PC-3 (cell line): ENCODE results near the gene LRRN4. TPM values are rescaled to one million over a fixed set of nuclear protein-coding genes. Genes with fewer than 3 reads are reported as not detected.
A peak's percentile ranks its signal among the peaks of the same experiment; 100 is the strongest.

ENCODE experiments used
- ATAC-seq: fragments of 200-7000 bp; cut with Tn5 transposase; 2 replicates; pipeline ENCODE4 v1.9.1; 2020; ENCODE audit warnings: mild to moderate bottlenecking, moderate library complexity
- BruUV-seq: library from RNA; stranded (reverse); fragments of 400-500 nt; replicated peaks from 2 replicates; lab custom pipeline; 2021; lab: Mats Ljungman, UMichigan
- CTCF ChIA-PET: fragments of 300-600 bp; sonication (Branson Sonifier 250); formaldehyde crosslinking; loops from one replicate; lab custom pipeline; 2022; ENCODE audit warnings: antibody characterized with exemption; lab: Charles Lee
- POLR2A ChIA-PET: fragments of 300-600 bp; sonication (Branson Sonifier 250); formaldehyde crosslinking; loops from one replicate; lab custom pipeline; 2022; ENCODE audit warnings: antibody characterized with exemption; ENCODE audit not compliant: unreplicated experiment; lab: Charles Lee
- DNase-seq: peaks from one replicate; pipeline ENCODE4 v3.0.0-alpha.2; 2015
- H2AFZ ChIP-seq: fragments of 300-600 bp; sonication (generic); 2 replicates; pipeline ENCODE4 v1.6.0; 2016; ENCODE audit warnings: antibody characterized with exemption, low read length
- H3F3A ChIP-seq: fragments of 300-600 bp; sonication (generic); one replicate; pipeline ENCODE4 v1.6.0; 2017; ENCODE audit warnings: antibody characterized with exemption, low read length, control low read depth, mild to moderate bottlenecking; ENCODE audit not compliant: unreplicated experiment
- H3K27ac ChIP-seq: fragments of 300-600 bp; sonication (generic); 2 replicates; pipeline ENCODE4 v1.5.1; 2016; ENCODE audit warnings: mild to moderate bottlenecking, low read length
- H3K27me3 ChIP-seq: fragments of 300-600 bp; sonication (generic); 2 replicates; pipeline ENCODE4 v1.6.1; 2016; ENCODE audit warnings: low read length, mixed read lengths
- H3K36me3 ChIP-seq: fragments of 300-600 bp; sonication (generic); 2 replicates; pipeline ENCODE4 v1.6.1; 2016; ENCODE audit warnings: low read depth, mixed run types, low read length, mixed read lengths
- H3K4me1 ChIP-seq: fragments of 300-600 bp; sonication (generic); 2 replicates; pipeline ENCODE4 v1.5.1; 2016; ENCODE audit warnings: low read length; ENCODE audit not compliant: insufficient read depth
- H3K4me2 ChIP-seq: fragments of 300-600 bp; sonication (generic); 2 replicates; pipeline ENCODE4 v1.6.0; 2016; ENCODE audit warnings: low read length
- H3K4me3 ChIP-seq: fragments of 300-600 bp; sonication (generic); 2 replicates; pipeline ENCODE4 v1.5.1; 2016; ENCODE audit warnings: mild to moderate bottlenecking, low read length, mixed read lengths
- H3K79me2 ChIP-seq: fragments of 300-600 bp; sonication (generic); 2 replicates; pipeline ENCODE4 v1.6.1; 2017; ENCODE audit warnings: low read length, mixed read lengths
- H3K9ac ChIP-seq: fragments of 300-600 bp; sonication (generic); 2 replicates; pipeline ENCODE4 v1.6.0; 2016; ENCODE audit warnings: mild to moderate bottlenecking, low read length
- H3K9me2 ChIP-seq: fragments of 300-600 bp; sonication (generic); replicated peaks from 2 replicates; pipeline ENCODE4 v1.6.1; 2016; ENCODE audit warnings: mixed run types, low read length, mixed read lengths
- H3K9me3 ChIP-seq: fragments of 300-600 bp; sonication (generic); 2 replicates; pipeline ENCODE4 v1.6.1; 2016; ENCODE audit warnings: low read length, mixed read lengths
- H4K20me1 ChIP-seq: fragments of 300-600 bp; sonication (generic); 2 replicates; pipeline ENCODE4 v1.6.1; 2016; ENCODE audit warnings: low read length, mixed read lengths
- EZH2 ChIP-seq: fragments of 300-600 bp; sonication (generic); IDR thresholded peaks from one replicate; pipeline ENCODE4 v1.6.1; 2017; ENCODE audit warnings: antibody characterized with exemption, mild to moderate bottlenecking, low read length; ENCODE audit not compliant: unreplicated experiment
- EZH2phosphoT487 ChIP-seq: fragments of 300-600 bp; sonication (generic); IDR thresholded peaks from 2 replicates; pipeline ENCODE4 v1.6.1; 2018; ENCODE audit warnings: mild to moderate bottlenecking, antibody characterized with exemption, low read length, borderline replicate concordance
- intact Hi-C: fragments of 100-400 bp; cut with micrococcal nuclease; formaldehyde crosslinking; loops from 2 replicates; pipeline ENCODE4 v1.9.0; 2023
- total RNA-seq: library from RNA; depleted of rRNA; stranded (reverse); fragments of >200 nt; gene quantifications from 2 replicates; pipeline ENCODE4 v1.2.3, GENCODE V29; 2014
- TF ChIP-seq, protein P1 (sequence below): fragments of 300-600 bp; sonication (generic); conservative IDR thresholded peaks from 2 replicates; pipeline ENCODE4 v1.5.1; 2017; ENCODE audit warnings: antibody characterized with exemption, low read depth, mild to moderate bottlenecking, low read length

The LRRN4 gene
- total RNA-seq, 1 experiment from 2014 or later: 0.44 TPM

DNA sequence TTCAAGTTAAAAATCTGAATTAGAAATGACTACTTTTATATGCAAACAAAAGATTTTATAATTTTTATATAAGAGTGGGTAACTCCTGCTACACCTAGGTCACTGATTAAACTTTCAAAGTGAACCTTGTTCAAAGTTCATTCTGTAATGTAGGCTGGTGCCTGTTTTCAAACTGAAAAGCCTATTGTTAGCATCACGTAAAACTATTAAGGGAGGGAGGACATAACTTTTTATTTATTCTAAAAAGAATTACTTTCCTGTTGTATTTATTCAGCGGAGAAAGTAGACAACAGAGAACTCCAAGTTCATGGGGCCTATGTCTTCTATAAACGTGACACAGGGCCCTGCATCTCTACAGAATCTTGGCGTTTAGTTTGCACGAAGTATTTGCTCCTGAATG, 41.5 kb upstream of the LRRN4 start:
- Histone ChIP-seq H3K27me3 (no peaks in the 10 kb centered on the region), H3K4me2 (no peak overlapping the region), H3K4me3 (no peak overlapping the region), H3K4me1 (no peaks in the 10 kb centered on the region), H3K9ac (no peak overlapping the region), H3K79me2 (no peaks in the 10 kb centered on the region), H3K9me2 (no peaks in the 10 kb centered on the region), H3K36me3 (peaks cover 63% of the 10 kb centered on the region), H3K9me3 (no peaks in the 10 kb centered on the region), H2AFZ (no peak overlapping the region), H4K20me1 (no peaks in the 10 kb centered on the region), H3K27ac (no peak overlapping the region), H3F3A (no peaks in the 10 kb centered on the region)
- CTCF ChIA-PET: no interaction called here
- POLR2A ChIA-PET: no interaction called here
- TF ChIP-seq EZH2 (no peak), EZH2phosphoT487 (no peak)
- TF ChIP-seq, protein P1, sequence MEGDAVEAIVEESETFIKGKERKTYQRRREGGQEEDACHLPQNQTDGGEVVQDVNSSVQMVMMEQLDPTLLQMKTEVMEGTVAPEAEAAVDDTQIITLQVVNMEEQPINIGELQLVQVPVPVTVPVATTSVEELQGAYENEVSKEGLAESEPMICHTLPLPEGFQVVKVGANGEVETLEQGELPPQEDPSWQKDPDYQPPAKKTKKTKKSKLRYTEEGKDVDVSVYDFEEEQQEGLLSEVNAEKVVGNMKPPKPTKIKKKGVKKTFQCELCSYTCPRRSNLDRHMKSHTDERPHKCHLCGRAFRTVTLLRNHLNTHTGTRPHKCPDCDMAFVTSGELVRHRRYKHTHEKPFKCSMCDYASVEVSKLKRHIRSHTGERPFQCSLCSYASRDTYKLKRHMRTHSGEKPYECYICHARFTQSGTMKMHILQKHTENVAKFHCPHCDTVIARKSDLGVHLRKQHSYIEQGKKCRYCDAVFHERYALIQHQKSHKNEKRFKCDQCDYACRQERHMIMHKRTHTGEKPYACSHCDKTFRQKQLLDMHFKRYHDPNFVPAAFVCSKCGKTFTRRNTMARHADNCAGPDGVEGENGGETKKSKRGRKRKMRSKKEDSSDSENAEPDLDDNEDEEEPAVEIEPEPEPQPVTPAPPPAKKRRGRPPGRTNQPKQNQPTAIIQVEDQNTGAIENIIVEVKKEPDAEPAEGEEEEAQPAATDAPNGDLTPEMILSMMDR: no peak
- intact Hi-C loops: no loop called here
- DNase-seq: no peak
- no peak for ATAC-seq
- BruUV-seq: no TSS peak

DNA sequence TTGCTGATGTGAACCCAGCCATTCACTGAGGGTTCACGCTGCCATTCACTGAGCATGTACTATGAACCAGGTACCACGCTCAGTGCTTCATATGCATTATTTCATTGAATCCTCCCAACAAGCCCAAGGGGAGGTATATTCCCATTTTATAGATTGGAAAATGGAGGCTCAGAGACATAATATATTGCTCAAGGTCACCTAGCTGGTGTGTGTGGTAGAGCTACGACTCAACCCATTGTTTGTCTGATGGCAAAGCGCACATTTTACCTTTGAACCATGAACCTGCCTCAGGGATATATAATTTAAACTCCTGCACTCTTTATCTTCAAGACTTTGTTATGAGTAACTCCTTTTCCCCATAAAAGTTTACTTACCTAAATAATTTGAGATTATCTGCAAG, 40.7 kb upstream of the LRRN4 start:
- DNase-seq (no peak), ATAC-seq (no peak)
- H3K4me1 ChIP-seq: no peaks in the 10 kb centered on the region
- no peak for TF ChIP-seq EZH2
- no peak for TF ChIP-seq EZH2phosphoT487
- TF ChIP-seq, protein P1: no peak
- H3K79me2 ChIP-seq: no peaks in the 10 kb centered on the region
- ChIA-PET POLR2A (interaction anchor here (0.6 kb wide), 1 partner anchor 584 kb away, joined by 3 read pairs; no protein-coding TSS in a partner anchor), CTCF (no interaction called here)
- H3K36me3 ChIP-seq: peaks cover 60% of the 10 kb centered on the region
- intact Hi-C loops: no loop called here
- no peak overlapping the region for H3K4me3 ChIP-seq
- BruUV-seq: no TSS peak
- H3K9me2 ChIP-seq: no peaks in the 10 kb centered on the region
- H2AFZ ChIP-seq: no peak overlapping the region
- no peak overlapping the region for H3K27ac ChIP-seq
- H3K4me2 ChIP-seq: no peak overlapping the region
- no peaks in the 10 kb centered on the region for H3K9me3 ChIP-seq
- no peak overlapping the region for H3K9ac ChIP-seq
- no peaks in the 10 kb centered on the region for H3K27me3 ChIP-seq
- H3F3A ChIP-seq: no peaks in the 10 kb centered on the region
- H4K20me1 ChIP-seq: no peaks in the 10 kb centered on the region

GRCh38 chr20:6094063-6094462, 40.2 kb upstream of the LRRN4 start:
- no peaks in the 10 kb centered on the region for H3K79me2 ChIP-seq
- no peak overlapping the region for H3K9ac ChIP-seq
- H4K20me1 ChIP-seq: no peaks in the 10 kb centered on the region
- intact Hi-C loops: no loop called here
- H3K4me2 ChIP-seq: no peak overlapping the region
- H3F3A ChIP-seq: no peaks in the 10 kb centered on the region
- H3K9me2 ChIP-seq: no peaks in the 10 kb centered on the region
- ChIA-PET POLR2A (no interaction called here), CTCF (no interaction called here)
- TF ChIP-seq, protein P1: no peak
- TF ChIP-seq EZH2: no peak
- TF ChIP-seq EZH2phosphoT487: no peak
- TSS peak; percentile 14 for BruUV-seq
- no peak for ATAC-seq
- no peaks in the 10 kb centered on the region for H3K27me3 ChIP-seq
- H3K4me3 ChIP-seq: no peak overlapping the region
- H2AFZ ChIP-seq: no peak overlapping the region
- peaks cover 60% of the 10 kb centered on the region for H3K36me3 ChIP-seq
- H3K27ac ChIP-seq: no peak overlapping the region
- no peaks in the 10 kb centered on the region for H3K9me3 ChIP-seq
- DNase-seq: no peak
- H3K4me1 ChIP-seq: no peaks in the 10 kb centered on the region
